ENCODE measurements around the gene DOP1B.
A peak's percentile ranks its signal among the peaks of the same experiment; 100 is the strongest.

DOP1B gene

GRCh38 chr21:36203603-36203889, 46.9 kb downstream of the DOP1B start:
- TF ChIP-seq JUND (IDR thresholded peaks at IDR 0.05; ENCODE audit: low read depth): no peak
- in situ Hi-C loops (cut with HindIII; ENCODE audit: low pct_unique_long_range_greater_than_20kb, low sequenced_read_pairs): no loop called here
- DNase-seq (ENCODE audit: low read depth in 1 of 2, low spot score in 1 of 2): peak in 1 of 2 experiments; percentile 58

- no peak for TF ChIP-seq JUND (IDR thresholded peaks at IDR 0.05; ENCODE audit: low read depth)
- no peak for DNase-seq (ENCODE audit: low read depth in 1 of 2, low spot score in 1 of 2)
- in situ Hi-C loops (cut with HindIII; ENCODE audit: low pct_unique_long_range_greater_than_20kb, low sequenced_read_pairs): no loop called here
These were observed 48.4 kb downstream of the DOP1B start for GRCh38 chr21:36204980-36205379.

GRCh38 chr21:36205962-36206361, 49.3 kb downstream of the DOP1B start:
- in situ Hi-C loops (cut with HindIII; ENCODE audit: low pct_unique_long_range_greater_than_20kb, low sequenced_read_pairs): no loop called here
- TF ChIP-seq JUND (IDR thresholded peaks at IDR 0.05; ENCODE audit: low read depth): no peak
- DNase-seq (ENCODE audit: low read depth in 1 of 2, low spot score in 1 of 2): no peak

All from T47D (cell line).